Left cardiac atrium (tissue), 4 donors: ENCODE measurements around the gene BUB1B. TPM values are rescaled to one million over a fixed set of nuclear protein-coding genes. Genes with fewer than 3 reads are reported as not detected.
A peak's percentile ranks its signal among the peaks of the same experiment; 100 is the strongest.
"Not testable (repeated sequence)": the region's sequence is repeated elsewhere in the genome, so short reads cannot be mapped to it uniquely, and the experiment has no call there.

Source experiments
- ATAC-seq, 2 donors: fragments of 200-7000 bp; cut with Tn5 transposase; one replicate each; pipeline ENCODE4 v1.9.1; 2020; ENCODE audit warnings: mild to moderate bottlenecking in 2 of 2, moderate library complexity in 2 of 2
- DNase-seq: peaks from one replicate; pipeline ENCODE4 v3.0.0-alpha.2; 2020
- intact Hi-C, 2 donors: fragments of 100-400 bp; cut with DNase I; formaldehyde crosslinking; loops; one replicate each; pipeline versions ENCODE4 v1.14.1 to v1.15.1; 2022 to 2023
- total RNA-seq, 2 donors: library from RNA; stranded (reverse); fragmentation: NEBNext Ultra II Directional; extraction: Animal tissue kit (Norgen Biotek cat#: 25700); gene quantifications; one replicate each; pipeline ENCODE4 v1.2.1, GENCODE V29; 2021
- donor health status: DM: no; HTN: yes; CAD: no.
- donor health status: DM: no; HTN: yes; CAD: no; lungs with severe emphysema.
- donor health status: DM: yes; HTN: yes; CAD: no.
- donor health status: Dilated cardiomyopathy.

BUB1B gene
- total RNA-seq, 2 donors from 2014 or later: 0.71 to 1.3 TPM

- ATAC-seq: no peak
- intact Hi-C loops: loop anchor here in 1 of 2 donors (10.0 kb wide), 1 partner anchor 59 kb away; the partner anchor contains the start of gene BMF
- DNase-seq: no peak
These were observed 3.0 kb downstream of the BUB1B start for GRCh38 chr15:40163657-40164416.

GRCh38 chr15:40167374-40167773 is 6.5 kb downstream of the BUB1B start:
- intact Hi-C loops: loop anchor here in 1 of 2 donors (10.0 kb wide), 1 partner anchor 63 kb away; the partner anchor contains the start of gene BMF
- ATAC-seq, DNase-seq: not testable (repeated sequence)

- intact Hi-C loops: no loop called here
- DNase-seq: no peak
- ATAC-seq: no peak
These were observed 14.3 kb downstream of the BUB1B start for GRCh38 chr15:40175160-40175559.

GRCh38 chr15:40182358-40183029 is 21.6 kb downstream of the BUB1B start:
- intact Hi-C loops: no loop called here
- ATAC-seq: no peak
- no peak for DNase-seq

GRCh38 chr15:40183636-40184463 is 23.0 kb downstream of the BUB1B start:
- no peak for DNase-seq
- intact Hi-C loops: no loop called here
- no peak for ATAC-seq

- ATAC-seq: no peak
These were observed 29.7 kb downstream of the BUB1B start for GRCh38 chr15:40190591-40190990.

GRCh38 chr15:40192942-40193341 is 32.1 kb downstream of the BUB1B start:
- ATAC-seq: no peak
- DNase-seq: no peak
- intact Hi-C loops: no loop called here

More at GRCh38 chr15:40190591-40190990, 29.7 kb downstream of the BUB1B start:
- no peak for DNase-seq
- intact Hi-C loops: no loop called here

GRCh38 chr15:40197434-40197833 is 36.6 kb downstream of the BUB1B start:
- no peak for DNase-seq
- intact Hi-C loops: loop anchor here in 1 of 2 donors (5.0 kb wide), 1 partner anchor 70 kb away; no protein-coding TSS in a partner anchor
- ATAC-seq: no peak

- intact Hi-C loops: loop anchor here in 1 of 2 donors (5.0 kb wide), 1 partner anchor 71 kb away; no protein-coding TSS in a partner anchor
- ATAC-seq (no peak), DNase-seq (no peak)
These were observed 37.7 kb downstream of the BUB1B start for GRCh38 chr15:40198355-40199085.

- ATAC-seq (no peak), DNase-seq (no peak)
- intact Hi-C loops: no loop called here
These were observed 43.2 kb downstream of the BUB1B start for GRCh38 chr15:40204100-40204499.

GRCh38 chr15:40217166-40217824 is 56.4 kb downstream of the BUB1B start:
- ATAC-seq (peak; percentile 90 to 93), DNase-seq (no peak)
- intact Hi-C loops: loop anchor here in 1 of 2 donors (1.0 to 10.0 kb wide), 3 partner anchors 57 to 208 kb away; no protein-coding TSS in a partner anchor

GRCh38 chr15:40219801-40220200 is 58.9 kb downstream of the BUB1B start:
- ATAC-seq: no peak
- intact Hi-C loops: loop anchor here (5.0 to 10.0 kb wide), 2 partner anchors 52 to 205 kb away; no protein-coding TSS in a partner anchor
- DNase-seq: no peak

GRCh38 chr15:40222131-40222530 is 61.3 kb downstream of the BUB1B start:
- DNase-seq (no peak), ATAC-seq (no peak)
- intact Hi-C loops: loop anchor here in 1 of 2 donors (5.0 kb wide), 1 partner anchor 50 kb away; no protein-coding TSS in a partner anchor

- no peak for ATAC-seq
- intact Hi-C loops: no loop called here
- no peak for DNase-seq
These were observed 65.9 kb downstream of the BUB1B start for GRCh38 chr15:40226736-40227135.

- intact Hi-C loops: no loop called here
These were observed 68.4 kb downstream of the BUB1B start for GRCh38 chr15:40229316-40229715.

GRCh38 chr15:40229956-40230355 is 69.1 kb downstream of the BUB1B start:
- intact Hi-C loops: no loop called here
- DNase-seq (no peak), ATAC-seq (no peak)

More at GRCh38 chr15:40229316-40229715, 68.4 kb downstream of the BUB1B start:
- no peak for ATAC-seq
- no peak for DNase-seq

- intact Hi-C loops: no loop called here
- ATAC-seq (peak; percentile 35 to 51), DNase-seq (no peak)
These were observed 71.8 kb downstream of the BUB1B start for GRCh38 chr15:40232625-40233070.
